GM23338 (cell line): ENCODE measurements around the gene MVP. TPM values are rescaled to one million over a fixed set of nuclear protein-coding genes. Genes with fewer than 3 reads are reported as not detected.

Experiments
- ATAC-seq: fragments of 200-7000 bp; cut with Tn5 transposase; 3 replicates; pipeline ENCODE4 v1.9.1; 2020
- DNase-seq: peaks from one replicate; pipeline ENCODE4 v3.0.0-alpha.2; 2015; ENCODE audit warnings: low spot score
- H2AFZ ChIP-seq: fragments of 200-600 bp; sonication (generic); 2 replicates; pipeline ENCODE4 v1.8.0; 2016; ENCODE audit warnings: antibody characterized with exemption, mild to moderate bottlenecking, moderate library complexity
- H3F3A ChIP-seq: fragments of 200-600 bp; sonication (generic); replicated peaks from 2 replicates; pipeline ENCODE4 v1.8.0; 2017; ENCODE audit warnings: antibody characterized with exemption, mixed run types, low read depth
- H3K27ac ChIP-seq: fragments of 200-600 bp; sonication (generic); 2 replicates; pipeline ENCODE4 v1.6.1; 2016; ENCODE audit warnings: low read depth
- H3K27me3 ChIP-seq: fragments of 200-600 bp; sonication (generic); 2 replicates; pipeline ENCODE4 v1.8.0; 2016; ENCODE audit warnings: mild to moderate bottlenecking, mixed run types, moderate library complexity; ENCODE audit not compliant: insufficient read depth
- H3K36me3 ChIP-seq: fragments of 200-600 bp; sonication (generic); 2 replicates; pipeline ENCODE4 v1.8.0; 2016; ENCODE audit warnings: mild to moderate bottlenecking; ENCODE audit not compliant: insufficient read depth
- H3K4me1 ChIP-seq: fragments of 200-600 bp; sonication (generic); 2 replicates; pipeline ENCODE4 v1.8.0; 2016; ENCODE audit warnings: mild to moderate bottlenecking, moderate library complexity; ENCODE audit not compliant: insufficient read depth
- H3K4me2 ChIP-seq: fragments of 200-600 bp; sonication (generic); 2 replicates; pipeline ENCODE4 v1.7.1; 2017; ENCODE audit warnings: mixed run types
- H3K4me3 ChIP-seq: fragments of 200-600 bp; sonication (generic); 2 replicates; pipeline ENCODE4 v1.6.1; 2016; ENCODE audit warnings: mixed run types
- H3K79me2 ChIP-seq: fragments of 200-600 bp; sonication (generic); replicated peaks from 2 replicates; pipeline ENCODE4 v1.8.0; 2017; ENCODE audit warnings: mild to moderate bottlenecking; ENCODE audit not compliant: insufficient read depth
- H3K9me2 ChIP-seq: fragments of 200-600 bp; sonication (generic); 2 replicates; pipeline ENCODE4 v1.8.0; 2017; ENCODE audit not compliant: insufficient read depth
- H4K20me1 ChIP-seq: fragments of 200-600 bp; sonication (generic); replicated peaks from 2 replicates; pipeline ENCODE4 v1.8.0; 2017; ENCODE audit warnings: mild to moderate bottlenecking; ENCODE audit not compliant: insufficient read depth
- H3K27ac Mint-ChIP-seq: 2 replicates; pipeline ENCODE4 v1.8.0; 2020; ENCODE audit warnings: inconsistent platforms, mild to moderate bottlenecking, moderate library complexity, mixed read lengths
- H3K27me3 Mint-ChIP-seq: 3 replicates; pipeline ENCODE4 v1.8.0; 2022; ENCODE audit warnings: low read depth, mild to moderate bottlenecking, moderate library complexity, mixed read lengths, inconsistent platforms; ENCODE audit not compliant: insufficient read depth, poor library complexity
- H3K36me3 Mint-ChIP-seq: 3 replicates; pipeline ENCODE4 v1.8.0; 2021; ENCODE audit warnings: low read depth, mild to moderate bottlenecking, inconsistent platforms, moderate library complexity, mixed read lengths
- H3K4me1 Mint-ChIP-seq: 3 replicates; pipeline ENCODE4 v1.8.0; 2020; ENCODE audit warnings: mild to moderate bottlenecking, inconsistent platforms, mixed read lengths
- H3K4me3 Mint-ChIP-seq: 3 replicates; pipeline ENCODE4 v1.8.0; 2021; ENCODE audit warnings: moderate library complexity, mild to moderate bottlenecking, inconsistent platforms, mixed read lengths
- H3K9me3 Mint-ChIP-seq: 3 replicates; pipeline ENCODE4 v1.8.0; 2020; ENCODE audit warnings: moderate library complexity, mild to moderate bottlenecking, inconsistent platforms, mixed read lengths
- EZH2 ChIP-seq: fragments of 200-600 bp; sonication (generic); IDR thresholded peaks from one replicate; pipeline ENCODE4 v1.8.0; 2017; ENCODE audit warnings: antibody characterized with exemption, mild to moderate bottlenecking, low read depth; ENCODE audit not compliant: unreplicated experiment
- JUNB ChIP-seq: IDR thresholded peaks from one replicate; pipeline ENCODE4 v1.6.1; 2016; ENCODE audit warnings: antibody characterized with exemption; ENCODE audit not compliant: unreplicated experiment
- NANOG ChIP-seq: IDR thresholded peaks from 2 replicates; pipeline ENCODE4 v1.6.1; 2016; ENCODE audit warnings: antibody characterized with exemption, borderline replicate concordance
- POLR2AphosphoS5 ChIP-seq: IDR thresholded peaks from 2 replicates; pipeline ENCODE4 v1.6.1; 2016; ENCODE audit warnings: antibody characterized with exemption, low read depth
- ZNF331 ChIP-seq: fragments of 250-450 bp; sonication (Bioruptor Pico); IDR thresholded peaks from 2 replicates; pipeline ENCODE4 v1.5.0; 2020; ENCODE audit warnings: low read depth, mild to moderate bottlenecking, moderate library complexity
- ZNF462 ChIP-seq: fragments of 250-450 bp; sonication (Bioruptor Pico); IDR thresholded peaks from 2 replicates; pipeline ENCODE4 v1.5.0; 2020; ENCODE audit warnings: mild to moderate bottlenecking, moderate library complexity
- polyA plus RNA-seq: library from polyadenylated mRNA; unstranded; fragments of >200 nt; fragmentation: Nextera tagmentation; extraction: Ambion mirVana; gene quantifications from 2 replicates; pipeline ENCODE4 v1.2.1, GENCODE V29; 2016
- total RNA-seq: library from RNA; depleted of rRNA; stranded (reverse); fragments of >200 nt; shearing (Covaris generic); gene quantifications from 2 replicates; pipeline ENCODE4 v1.2.3, GENCODE V29; 2014
- TF ChIP-seq, protein P1 (sequence below), 2 experiments: fragments of 200-600 bp in 1 of 2; sonication (generic) in 1 of 2; conservative IDR thresholded peaks; 2 replicates each; pipeline versions ENCODE4 v1.5.1 to v1.6.1; 2016 to 2017; ENCODE audit warnings: antibody characterized with exemption in 2 of 2, low read depth in 2 of 2, mild to moderate bottlenecking in 2 of 2, moderate library complexity in 1 of 2

MVP gene
- total and polyA plus RNA-seq, 2 experiments from 2014 or later, result 1.4 to 3.7 TPM

- peak overlapping the region; percentile 97 for H3K4me2 ChIP-seq
- TF ChIP-seq EZH2 (no peak), JUNB (no peak), POLR2AphosphoS5 (peak; percentile 85), ZNF331 (CRISPR knock-in tag) (no peak)
- TF ChIP-seq, protein P1, sequence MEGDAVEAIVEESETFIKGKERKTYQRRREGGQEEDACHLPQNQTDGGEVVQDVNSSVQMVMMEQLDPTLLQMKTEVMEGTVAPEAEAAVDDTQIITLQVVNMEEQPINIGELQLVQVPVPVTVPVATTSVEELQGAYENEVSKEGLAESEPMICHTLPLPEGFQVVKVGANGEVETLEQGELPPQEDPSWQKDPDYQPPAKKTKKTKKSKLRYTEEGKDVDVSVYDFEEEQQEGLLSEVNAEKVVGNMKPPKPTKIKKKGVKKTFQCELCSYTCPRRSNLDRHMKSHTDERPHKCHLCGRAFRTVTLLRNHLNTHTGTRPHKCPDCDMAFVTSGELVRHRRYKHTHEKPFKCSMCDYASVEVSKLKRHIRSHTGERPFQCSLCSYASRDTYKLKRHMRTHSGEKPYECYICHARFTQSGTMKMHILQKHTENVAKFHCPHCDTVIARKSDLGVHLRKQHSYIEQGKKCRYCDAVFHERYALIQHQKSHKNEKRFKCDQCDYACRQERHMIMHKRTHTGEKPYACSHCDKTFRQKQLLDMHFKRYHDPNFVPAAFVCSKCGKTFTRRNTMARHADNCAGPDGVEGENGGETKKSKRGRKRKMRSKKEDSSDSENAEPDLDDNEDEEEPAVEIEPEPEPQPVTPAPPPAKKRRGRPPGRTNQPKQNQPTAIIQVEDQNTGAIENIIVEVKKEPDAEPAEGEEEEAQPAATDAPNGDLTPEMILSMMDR (conservative IDR thresholded peaks at IDR 0.05; ENCODE audit: low read depth in 2 of 2), result peak; percentile 37 to 52; a peak in 2 of 4 replicates
- H3K4me1 ChIP-seq, result peaks cover 51% of the 10 kb centered on the region
- peaks cover 21% of the 10 kb centered on the region for H3K79me2 ChIP-seq
- H3K27ac Mint-ChIP-seq, result peak overlapping the region; percentile 88
- H3F3A ChIP-seq, result peaks cover 55% of the 10 kb centered on the region
- H3K27me3 Mint-ChIP-seq, result peaks cover 41% of the 10 kb centered on the region
- H3K9me2 ChIP-seq, result no peaks in the 10 kb centered on the region
- peaks cover 53% of the 10 kb centered on the region for H3K36me3 Mint-ChIP-seq
- peaks cover 14% of the 10 kb centered on the region; the same call in 1 of the 2 replicates for H4K20me1 ChIP-seq
- no peak overlapping the region for H2AFZ ChIP-seq
- ATAC-seq (peak; percentile 1; the same call in 2 of the 3 replicates), DNase-seq (peak; percentile 82)
- peaks cover 3% of the 10 kb centered on the region for H3K9me3 Mint-ChIP-seq
- H3K4me1 Mint-ChIP-seq, result peaks cover 51% of the 10 kb centered on the region
- peaks cover 12% of the 10 kb centered on the region; the same call in 1 of the 2 replicates for H3K36me3 ChIP-seq
- no peaks in the 10 kb centered on the region for H3K27me3 ChIP-seq
- H3K4me3 Mint-ChIP-seq, result peak overlapping the region; percentile 86
- peak overlapping the region; percentile 87 for H3K4me3 ChIP-seq
- peak overlapping the region; percentile 69; the same call in 1 of the 2 replicates for H3K27ac ChIP-seq
Observed at GRCh38 chr16:29807426-29808218, 12.6 kb upstream of the MVP start.

GRCh38 chr16:29808219-29808900, 11.9 kb upstream of the MVP start:
- H3K9me3 Mint-ChIP-seq, result peaks cover 3% of the 10 kb centered on the region
- peak overlapping the region; percentile 86 for H3K4me3 Mint-ChIP-seq
- H3K27me3 Mint-ChIP-seq, result peaks cover 45% of the 10 kb centered on the region
- Histone ChIP-seq H3K9me2 (no peaks in the 10 kb centered on the region), H2AFZ (no peak overlapping the region), H3K36me3 (peaks cover 9% of the 10 kb centered on the region; the same call in 1 of the 2 replicates), H3K27me3 (no peaks in the 10 kb centered on the region), H3K79me2 (peaks cover 24% of the 10 kb centered on the region), H4K20me1 (peaks cover 13% of the 10 kb centered on the region; the same call in 1 of the 2 replicates), H3K4me1 (peaks cover 53% of the 10 kb centered on the region), H3K27ac (peak overlapping the region; percentile 88), H3K4me2 (peak overlapping the region; percentile 97), H3K4me3 (peak overlapping the region; percentile 87), H3F3A (peaks cover 49% of the 10 kb centered on the region)
- H3K36me3 Mint-ChIP-seq, result peaks cover 45% of the 10 kb centered on the region
- peak overlapping the region; percentile 85 for H3K27ac Mint-ChIP-seq
- TF ChIP-seq NANOG, result no peak
- TF ChIP-seq ZNF462 (CRISPR knock-in tag), result no peak
- TF ChIP-seq EZH2, result no peak
- ATAC-seq, result no peak
- no peak for DNase-seq
- peaks cover 51% of the 10 kb centered on the region for H3K4me1 Mint-ChIP-seq
